K562 (cell line): ENCODE measurements around the gene APOC4. TPM values are rescaled to one million over a fixed set of nuclear protein-coding genes. Genes with fewer than 3 reads are reported as not detected.
A peak's percentile ranks its signal among the peaks of the same experiment; 100 is the strongest.

Experiments used
- BRD4 ChIP-seq: fragments of 200-600 bp; sonication (generic); IDR thresholded peaks from 2 replicates; pipeline ENCODE4 v1.6.1; 2017; ENCODE audit warnings: inconsistent platforms
- BRD9 ChIP-seq: fragments of 450-650 bp; IDR thresholded peaks from 2 replicates; pipeline ENCODE4 v1.6.1; 2018; ENCODE audit warnings: low read depth; ENCODE audit not compliant: partially characterized antibody
- CHD1 ChIP-seq: fragments of 200-600 bp; sonication (generic); IDR thresholded peaks from one replicate; pipeline ENCODE4 v1.6.1; 2012; ENCODE audit warnings: mild to moderate bottlenecking, moderate library complexity, low read length, inconsistent platforms
- E2F8 ChIP-seq: fragments of 450-650 bp; IDR thresholded peaks from 2 replicates; pipeline ENCODE4 v1.7.1; 2018; ENCODE audit warnings: mild to moderate bottlenecking, low read depth; ENCODE audit not compliant: partially characterized antibody
- ESRRA ChIP-seq: fragments of 450-650 bp; IDR thresholded peaks from 2 replicates; pipeline ENCODE4 v1.6.1; 2014; ENCODE audit warnings: low read depth, mild to moderate bottlenecking, moderate library complexity, borderline replicate concordance
- FOXK1 ChIP-seq: sonication (generic); formaldehyde crosslinking; IDR thresholded peaks from 2 replicates; pipeline ENCODE4 v1.8.0; 2022; ENCODE audit warnings: missing genetic modification reagents, mild to moderate bottlenecking, borderline replicate concordance
- HMGN3 ChIP-seq: IDR thresholded peaks from 2 replicates; pipeline ENCODE4 v1.6.1; 2011; ENCODE audit warnings: borderline replicate concordance, low read depth, mild to moderate bottlenecking, mixed read lengths, low read length; ENCODE audit not compliant: insufficient read length; ENCODE audit errors: extremely low read depth
- KAT7 ChIP-seq: sonication (generic); formaldehyde crosslinking; IDR thresholded peaks from 2 replicates; pipeline ENCODE4 v1.8.0; 2022; ENCODE audit warnings: missing genetic modification reagents, mild to moderate bottlenecking, borderline replicate concordance
- KDM4B ChIP-seq, 2 experiments: fragments of 450-650 bp in 1 of 2; sonication (generic) in 1 of 2; IDR thresholded peaks; 2 replicates each; pipeline ENCODE4 v1.6.1; 2016 to 2017; ENCODE audit warnings: borderline replicate concordance in 2 of 2, antibody characterized with exemption in 1 of 2, low read depth in 1 of 2, mild to moderate bottlenecking in 1 of 2
- MAX ChIP-seq: sonication (generic); formaldehyde crosslinking; IDR thresholded peaks from 2 replicates; pipeline ENCODE4 v1.9.0; 2022; ENCODE audit warnings: mild to moderate bottlenecking, missing genetic modification reagents
- MIER1 ChIP-seq: fragments of 450-650 bp; IDR thresholded peaks from 2 replicates; pipeline ENCODE4 v1.6.1; 2016; ENCODE audit warnings: antibody characterized with exemption, mild to moderate bottlenecking, low read depth
- NR3C1 ChIP-seq: sonication (generic); formaldehyde crosslinking; IDR thresholded peaks from 2 replicates; pipeline ENCODE4 v1.8.1; 2022; ENCODE audit warnings: missing genetic modification reagents
- RBFOX2 ChIP-seq: fragments of 200-400 bp; formaldehyde crosslinking; IDR thresholded peaks from 2 replicates; pipeline ENCODE4 v1.6.1; 2017; ENCODE audit warnings: low read depth, mild to moderate bottlenecking, low read length, moderate library complexity
- RBM14 ChIP-seq: fragments of 200-400 bp; formaldehyde crosslinking; IDR thresholded peaks from 2 replicates; pipeline ENCODE4 v1.6.1; 2018; ENCODE audit warnings: low read depth, mild to moderate bottlenecking, low read length, moderate library complexity, borderline replicate concordance; ENCODE audit not compliant: insufficient read depth
- SETDB1 ChIP-seq: IDR thresholded peaks from one replicate; pipeline ENCODE4 v1.6.1; 2012; ENCODE audit warnings: low read length, control low read depth, inconsistent platforms
- SP1 ChIP-seq: sonication (generic); formaldehyde crosslinking; IDR thresholded peaks from 2 replicates; pipeline ENCODE4 v1.8.1; 2022; ENCODE audit warnings: mild to moderate bottlenecking, missing genetic modification reagents
- ZBTB17 ChIP-seq: fragments of 450-650 bp; formaldehyde crosslinking; IDR thresholded peaks from 2 replicates; pipeline ENCODE4 v1.4.0; 2020; ENCODE audit warnings: mild to moderate bottlenecking
- ZFX ChIP-seq: sonication (generic); formaldehyde crosslinking; IDR thresholded peaks from 2 replicates; pipeline ENCODE4 v1.8.0; 2022; ENCODE audit warnings: mild to moderate bottlenecking, missing genetic modification reagents, moderate library complexity
- ZNF143 ChIP-seq: sonication (generic); formaldehyde crosslinking; IDR thresholded peaks from 2 replicates; pipeline ENCODE4 v1.9.0; 2022; ENCODE audit warnings: mild to moderate bottlenecking, missing genetic modification reagents
- ZNF444 ChIP-seq: fragments of 250-450 bp; sonication (Bioruptor Pico); IDR thresholded peaks from 2 replicates; pipeline ENCODE4 v1.4.0; 2020; ENCODE audit warnings: mild to moderate bottlenecking, moderate library complexity
- ZNF639 ChIP-seq, 2 experiments: fragments of 200-800 bp in 1 of 2; sonication (Bioruptor generic) in 1 of 2; sonication (generic) in 1 of 2; formaldehyde crosslinking in 1 of 2; IDR thresholded peaks in 1 of 2; conservative IDR thresholded peaks in 1 of 2; 2 replicates each; pipeline versions ENCODE4 v1.5.0 to v1.6.1; 2016 to 2020; ENCODE audit warnings: missing compliant biosample characterization in 1 of 2, missing genetic modification characterization in 1 of 2, missing genetic modification reagents in 1 of 2
- ZSCAN32 ChIP-seq: fragments of 450-650 bp; formaldehyde crosslinking; IDR thresholded peaks from 2 replicates; pipeline ENCODE4 v1.4.0; 2020; ENCODE audit warnings: mild to moderate bottlenecking, moderate library complexity
- polyA plus RNA-seq, 8 experiments: library from polyadenylated mRNA; depleted of rRNA in 4 of 8; stranded (reverse) in 5 of 8; unstranded in 3 of 8; fragments of >200 nt; fragmentation: Nextera tagmentation in 2 of 8; fragmentation: Illumina TruSeq in 1 of 8; extraction: Ambion mirVana in 2 of 8; extraction: Trizol in 1 of 8; gene quantifications; 2 replicates each; pipeline versions ENCODE4 v1.2.1 to v1.2.3, GENCODE V29; 2011 to 2014; ENCODE audit warnings: inconsistent platforms in 1 of 8, missing spikeins in 1 of 8
- total RNA-seq, 7 experiments: library from RNA; depleted of rRNA in 6 of 7; stranded (reverse); fragments of >200 nt in 6 of 7; fragmentation: Illumina TruSeq in 2 of 7; extraction: Trizol in 2 of 7; gene quantifications; 2 replicates each; pipeline versions ENCODE4 v1.2.1 to v1.2.3, GENCODE V29; 2011 to 2021; ENCODE audit warnings: low replicate concordance in 1 of 7

Gene APOC4
- total and polyA plus RNA-seq, 9 of the 15 experiments (the other 6 are each of a cell fraction or from before 2014, with no cell fraction given): 0.46 TPM; not detected in 8

- TF ChIP-seq NR3C1: no peak
- TF ChIP-seq SP1 (CRISPR knock-in tag): peak; percentile 41; the same call in 1 of the 2 replicates
- no peak for TF ChIP-seq RBM14
- peak; percentile 84 for TF ChIP-seq ZFX (CRISPR knock-in tag)
- TF ChIP-seq MIER1: 0 out of 2 replicates have a peak, but pooled peaks have one; percentile 37
- TF ChIP-seq MAX (CRISPR knock-in tag): no peak
- no peak for TF ChIP-seq ZSCAN32 (CRISPR knock-in tag)
- no peak for TF ChIP-seq E2F8
- TF ChIP-seq BRD9: no peak
- TF ChIP-seq ZBTB17 (CRISPR knock-in tag): no peak
- TF ChIP-seq ZNF444 (CRISPR knock-in tag): no peak
- peak in 1 of 2 experiments; percentile 67; a peak in 1 of 4 replicates for TF ChIP-seq ZNF639 (CRISPR knock-in tag; conservative IDR thresholded peaks at IDR 0.05 in 1 of 2, IDR thresholded peaks at IDR 0.05 in 1 of 2)
- TF ChIP-seq ESRRA: peak; percentile 68
- peak; percentile 38; the same call in 1 of the 2 replicates for TF ChIP-seq ZNF143 (CRISPR knock-in tag)
- peak; percentile 30 for TF ChIP-seq HMGN3
- TF ChIP-seq BRD4: 0 out of 2 replicates have a peak, but pooled peaks have one; percentile 64
- 0 out of 2 replicates have a peak, but pooled peaks have one; percentile 28 for TF ChIP-seq FOXK1 (CRISPR knock-in tag)
- 0 out of 4 replicates have a peak, but pooled peaks of 1 of the 2 experiments have one; percentile 21 for TF ChIP-seq KDM4B (IDR thresholded peaks at IDR 0.05; ENCODE audit: borderline replicate concordance in 2 of 2, low read depth in 1 of 2)
- TF ChIP-seq KAT7: 0 out of 2 replicates have a peak, but pooled peaks have one; percentile 60
- TF ChIP-seq CHD1: peak; percentile 66
- TF ChIP-seq SETDB1: no peak
- peak; percentile 0; the same call in 1 of the 2 replicates for TF ChIP-seq RBFOX2
These were observed 13.7 kb downstream of the APOC4 start (continued) for GRCh38 chr19:44955505-44956439.
